Muscle of arm (tissue), 12 donors: ENCODE measurements around the gene BTBD9. TPM values are rescaled to one million over a fixed set of nuclear protein-coding genes. Genes with fewer than 3 reads are reported as not detected.

ENCODE experiments used
- DNase-seq: peaks from one replicate; pipeline ENCODE4 v3.0.0-alpha.2; 2013
- polyA plus RNA-seq, 12 donors: library from polyadenylated mRNA; unstranded; fragments of 120-200 nt; gene quantifications; one replicate each; pipeline ENCODE4 v1.2.1, GENCODE V29; 2013; ENCODE audit not compliant: insufficient read length in 12 of 12

BTBD9 gene
- polyA plus RNA-seq, 12 donors: 7.6 to 9.8 (median 8.5) TPM; not detected in 1

DNA sequence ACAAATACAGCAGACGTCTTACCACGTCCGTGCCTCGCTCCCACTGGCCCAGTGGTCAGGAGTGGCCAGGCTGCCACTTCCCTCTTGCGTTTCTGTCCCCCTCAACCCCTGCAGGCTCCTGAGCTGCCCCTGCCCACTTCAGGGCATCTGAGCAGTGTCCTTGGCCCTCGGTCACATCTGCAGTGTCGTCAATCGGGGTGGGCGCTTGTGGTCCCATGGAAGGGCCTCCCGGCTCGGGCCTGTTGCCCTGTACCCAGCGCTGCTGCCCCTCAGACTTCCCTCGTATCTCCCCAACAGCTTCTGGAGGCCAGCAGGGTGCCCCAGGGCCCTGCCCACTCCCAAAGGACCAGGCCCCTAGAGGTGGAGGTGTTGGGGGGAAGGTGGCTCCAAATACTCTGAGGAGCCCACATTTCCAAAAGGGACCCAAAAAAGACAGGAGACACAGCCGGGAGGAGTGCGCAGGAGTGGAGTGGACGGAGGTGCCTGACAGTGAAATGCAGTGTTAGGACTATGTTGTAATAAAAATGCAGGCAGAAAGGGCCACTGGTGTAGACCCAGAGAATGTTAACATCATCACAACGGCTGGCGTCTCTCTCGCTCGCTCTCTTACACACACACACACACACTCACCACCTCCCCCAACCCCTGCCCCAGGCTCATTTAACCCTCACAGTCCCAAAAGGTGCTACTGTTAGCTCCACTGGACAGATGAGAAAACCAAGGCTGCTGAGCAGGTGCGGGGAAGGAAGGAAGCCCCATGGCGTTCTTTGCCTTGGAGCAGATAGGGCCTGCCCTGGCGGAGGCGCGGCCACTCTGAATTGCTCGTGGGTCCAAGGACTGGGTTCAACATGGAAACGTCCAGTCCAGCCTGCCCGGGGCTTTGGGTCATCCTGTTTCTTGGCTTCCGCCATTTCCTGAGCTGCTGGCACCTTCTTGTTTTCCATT is 476.3 kb downstream of the BTBD9 start:
- DNase-seq: no peak

DNA sequence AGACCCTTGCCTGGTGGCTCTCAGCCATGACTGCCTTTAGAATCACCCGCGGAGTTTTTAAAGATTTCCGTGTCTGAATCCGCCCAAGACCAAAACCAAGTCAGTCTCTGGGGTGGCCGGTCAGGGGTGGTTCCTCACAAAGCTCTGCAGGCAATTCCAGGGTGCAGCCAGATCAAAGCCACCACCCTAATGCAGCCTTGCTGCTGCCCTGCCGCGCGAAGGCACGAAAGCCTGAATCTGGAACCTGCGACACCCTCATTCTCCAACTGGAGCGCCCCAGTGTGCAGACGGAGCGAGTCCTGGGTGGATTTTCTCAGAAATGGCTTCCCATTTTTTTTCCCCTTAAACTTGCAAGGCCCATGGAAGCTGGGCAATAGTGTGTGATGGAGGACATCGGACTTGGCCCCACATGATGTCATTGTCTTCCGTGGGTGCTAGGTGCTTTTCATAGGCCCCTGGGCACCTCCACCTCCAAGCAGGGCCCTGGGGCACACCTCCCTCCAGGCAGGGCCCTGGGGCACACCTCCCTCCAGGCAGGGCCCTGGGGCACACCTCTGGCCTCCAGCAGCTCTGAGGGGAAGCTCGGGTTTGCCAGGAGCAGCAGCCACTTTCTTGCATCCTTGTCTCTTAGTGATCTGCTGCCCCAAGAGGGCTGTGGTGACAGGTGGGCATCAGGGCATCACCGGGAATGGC is 477.1 kb downstream of the BTBD9 start:
- no peak for DNase-seq

DNA sequence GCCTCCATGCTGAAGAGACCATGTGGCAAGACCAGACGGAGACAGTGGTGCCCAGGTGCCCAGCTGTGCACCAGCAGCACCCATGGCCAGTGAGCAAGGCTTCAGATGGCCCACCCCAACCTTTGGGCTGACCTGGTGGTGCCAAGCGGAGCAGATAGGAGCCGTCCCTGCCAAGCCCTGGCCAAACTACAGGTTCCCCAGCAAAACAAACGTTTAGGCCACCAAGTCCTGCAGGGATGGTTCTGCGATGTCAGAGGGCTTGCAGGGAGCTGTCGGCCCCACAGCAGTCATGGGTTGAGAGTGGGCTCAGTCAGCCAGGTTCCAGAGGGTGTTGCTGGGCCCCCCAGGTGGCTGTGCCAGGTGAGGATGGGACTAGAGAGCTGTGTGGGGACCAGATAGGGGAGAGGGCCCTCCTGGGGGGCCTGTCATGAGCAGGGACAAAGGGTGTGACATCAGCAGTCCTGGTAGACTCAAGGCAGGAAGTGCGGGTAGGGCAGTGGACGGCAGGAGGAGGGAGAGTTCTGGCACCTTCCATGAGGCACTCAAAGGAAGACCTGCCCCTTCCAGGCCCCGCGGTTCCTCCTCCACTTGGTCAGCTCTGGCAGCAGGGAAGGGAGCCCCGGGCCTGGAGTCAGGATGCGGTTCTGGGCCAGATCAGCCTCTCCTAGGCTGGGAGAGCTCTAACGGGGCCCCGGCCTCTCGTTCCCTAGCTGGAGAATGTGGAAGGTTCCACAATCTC is 477.8 kb downstream of the BTBD9 start:
- DNase-seq: no peak

DNA sequence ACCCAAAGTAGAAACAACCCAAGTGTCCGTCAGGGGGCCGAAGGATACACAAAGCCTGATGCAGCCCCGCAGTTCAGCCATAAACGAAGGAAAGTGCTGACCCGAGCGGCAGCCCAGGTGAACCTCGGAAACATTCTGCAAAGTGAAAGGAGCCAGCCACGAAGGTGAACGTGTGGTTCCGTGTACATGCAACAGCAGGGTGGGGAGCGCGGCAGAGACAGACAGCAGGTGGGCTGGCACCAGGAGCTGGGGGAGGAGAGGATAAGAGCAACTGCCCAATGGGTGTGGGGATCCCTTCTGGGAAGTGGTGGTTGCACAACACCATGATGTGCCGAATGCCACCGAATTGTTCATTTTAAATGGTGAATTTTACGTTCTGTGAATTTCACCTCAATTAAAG is 478.4 kb downstream of the BTBD9 start:
- DNase-seq: no peak

GRCh38 chr6:38160831-38161230 is 478.9 kb downstream of the BTBD9 start:
- DNase-seq: no peak

GRCh38 chr6:38159596-38159995 is 480.1 kb downstream of the BTBD9 start:
- DNase-seq: no peak

- DNase-seq: no peak
These were observed 480.9 kb downstream of the BTBD9 start for GRCh38 chr6:38158762-38159350.

GRCh38 chr6:38157905-38158304 is 481.8 kb downstream of the BTBD9 start:
- no peak for DNase-seq

DNA sequence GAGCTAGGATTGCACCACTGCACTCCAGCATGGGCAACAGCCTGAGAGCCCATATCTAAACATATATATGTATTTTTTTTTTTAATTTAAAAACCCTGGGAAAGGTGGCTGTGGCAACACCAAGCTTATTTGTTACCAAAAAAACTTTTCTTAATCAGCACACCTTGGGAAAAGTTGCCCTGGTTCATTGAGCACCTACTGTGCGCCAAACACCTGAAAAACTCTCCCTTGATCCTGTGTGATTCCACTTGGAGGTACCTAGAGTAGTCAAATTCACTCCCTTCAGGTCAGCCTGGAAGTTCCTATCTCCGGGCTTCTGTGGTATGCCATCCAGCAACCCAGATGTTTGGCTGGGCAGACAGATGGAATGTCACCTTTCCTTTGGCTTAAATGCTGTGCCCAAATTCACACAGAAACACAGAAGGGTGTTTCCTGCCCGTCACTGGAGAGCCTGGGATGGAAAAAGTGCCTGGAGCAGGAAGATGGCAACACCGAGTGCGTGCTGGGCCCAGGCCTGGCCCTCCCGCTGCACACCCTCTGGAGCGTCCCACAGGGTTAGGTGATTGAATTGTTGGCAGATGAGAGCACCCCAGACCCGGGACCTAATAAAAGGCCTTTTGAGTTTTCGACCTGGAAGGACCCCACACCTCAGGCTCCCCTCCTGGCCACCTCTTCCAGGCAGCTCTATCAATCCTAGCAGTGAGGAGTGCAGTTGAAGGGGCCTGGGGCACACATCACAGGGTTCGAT is 482.7 kb downstream of the BTBD9 start:
- DNase-seq: no peak

DNA sequence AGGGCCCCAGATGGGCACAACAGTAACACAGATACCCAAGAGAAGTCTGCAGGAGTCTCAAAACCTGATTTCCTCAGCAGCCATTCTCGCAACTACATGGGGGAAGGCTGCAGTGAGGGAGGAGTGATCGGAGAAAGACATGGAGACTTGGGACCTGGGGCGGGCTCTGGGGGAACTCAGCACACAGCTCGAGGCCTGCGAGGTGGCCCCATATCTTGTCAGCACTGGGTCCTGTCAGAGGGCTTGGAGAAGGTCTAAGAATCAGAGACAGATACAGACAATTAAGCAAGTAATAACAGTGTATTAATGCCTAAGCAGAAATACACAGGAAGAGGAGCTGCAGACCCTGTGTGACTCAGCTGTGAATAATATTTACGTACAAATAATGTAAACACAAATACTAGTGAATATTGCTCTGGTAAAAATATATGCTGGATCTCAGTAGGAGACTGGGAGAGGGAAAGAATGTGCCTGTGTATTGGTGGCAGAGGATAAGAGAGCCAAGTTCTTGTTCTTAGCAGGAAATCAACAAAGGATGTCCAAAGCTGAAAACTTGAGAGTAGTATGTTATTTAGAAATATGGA is 484.0 kb downstream of the BTBD9 start:
- DNase-seq: no peak

DNA sequence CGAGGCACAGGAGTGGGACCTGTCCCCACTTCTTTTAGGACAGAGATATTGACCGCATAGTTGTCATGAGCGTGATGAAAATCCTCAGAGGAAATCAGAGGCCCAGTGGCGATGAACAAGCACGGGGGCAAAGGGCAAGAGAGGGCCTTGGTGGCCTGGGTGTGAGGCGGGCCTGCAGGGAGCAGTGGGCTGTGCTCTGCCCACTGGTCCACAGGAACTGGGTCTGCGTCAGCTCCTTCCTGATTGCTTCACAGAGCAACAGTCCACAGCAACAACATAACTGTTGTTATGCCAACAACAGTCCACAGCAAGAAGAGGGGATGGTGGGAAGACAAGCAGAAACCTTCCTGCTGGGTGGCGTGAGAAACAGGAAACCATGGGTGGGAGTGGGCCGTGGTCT is 484.6 kb downstream of the BTBD9 start:
- DNase-seq: no peak

DNA sequence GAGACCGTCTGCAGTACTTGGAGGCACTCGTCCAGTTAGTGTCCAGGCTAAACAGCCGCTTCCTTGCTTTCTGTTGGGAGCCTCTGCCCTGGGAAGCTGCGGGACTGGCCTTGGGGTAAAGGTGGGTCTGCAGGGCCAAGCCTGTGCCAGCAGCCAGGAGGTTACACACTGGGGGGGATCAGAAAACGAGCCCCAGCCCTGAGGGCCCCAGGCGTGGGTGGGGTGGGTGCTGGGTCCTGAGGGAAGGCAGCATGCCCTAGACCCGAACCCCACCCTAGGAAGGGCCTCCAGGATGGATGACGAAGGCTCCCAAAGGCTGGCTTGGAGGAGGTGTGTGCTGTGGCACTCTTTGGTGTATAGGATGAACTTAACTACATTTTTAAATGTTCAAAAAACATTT is 485.0 kb downstream of the BTBD9 start:
- no peak for DNase-seq

DNA sequence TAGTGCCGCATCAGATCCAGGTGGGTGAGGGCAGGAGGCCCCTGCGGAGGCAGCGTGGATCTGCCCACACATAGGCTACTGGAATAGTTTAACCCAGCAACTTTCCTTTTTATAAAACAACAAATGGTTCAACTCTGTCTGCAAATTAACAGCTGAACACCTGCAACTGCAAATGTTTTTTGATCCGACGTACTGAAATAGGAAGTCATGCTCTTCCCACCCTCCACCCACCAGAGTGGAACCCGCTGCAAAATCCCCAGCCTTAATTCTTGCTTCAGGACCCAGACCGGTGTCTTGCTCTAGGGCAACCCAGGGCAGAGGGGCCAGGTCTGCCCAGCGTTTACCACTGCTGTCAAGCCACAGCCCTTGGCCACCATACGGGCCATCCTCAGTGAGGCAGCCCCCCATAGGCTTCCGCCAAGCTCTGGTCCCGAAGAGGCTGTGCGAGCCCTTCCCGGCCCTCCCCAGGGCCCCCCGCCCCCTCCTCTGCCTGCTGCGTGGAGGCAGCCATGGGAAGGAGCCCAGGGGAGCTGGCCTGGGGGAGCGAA is 485.9 kb downstream of the BTBD9 start:
- no peak for DNase-seq

- DNase-seq: no peak
These were observed 486.5 kb downstream of the BTBD9 start for GRCh38 chr6:38153076-38153797.

DNA sequence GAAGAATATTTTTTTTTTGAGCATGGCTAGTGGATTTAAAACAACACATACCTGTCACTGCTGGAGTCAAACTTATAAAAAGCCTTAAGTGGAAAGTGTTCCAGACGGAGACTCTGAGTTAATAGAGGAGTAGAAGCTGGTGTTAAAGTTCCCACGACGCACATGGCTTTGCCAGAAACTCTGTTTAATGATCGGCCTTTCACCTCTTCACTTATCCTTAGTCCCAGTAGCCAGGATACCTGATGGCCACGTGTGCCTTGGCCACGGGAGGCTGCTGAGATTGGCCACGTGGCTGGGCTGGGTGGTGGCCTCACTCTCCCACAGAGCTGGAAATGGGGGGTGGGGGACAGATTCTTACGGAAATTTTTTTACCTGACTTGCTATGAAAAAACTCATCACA is 487.1 kb downstream of the BTBD9 start:
- no peak for DNase-seq

DNA sequence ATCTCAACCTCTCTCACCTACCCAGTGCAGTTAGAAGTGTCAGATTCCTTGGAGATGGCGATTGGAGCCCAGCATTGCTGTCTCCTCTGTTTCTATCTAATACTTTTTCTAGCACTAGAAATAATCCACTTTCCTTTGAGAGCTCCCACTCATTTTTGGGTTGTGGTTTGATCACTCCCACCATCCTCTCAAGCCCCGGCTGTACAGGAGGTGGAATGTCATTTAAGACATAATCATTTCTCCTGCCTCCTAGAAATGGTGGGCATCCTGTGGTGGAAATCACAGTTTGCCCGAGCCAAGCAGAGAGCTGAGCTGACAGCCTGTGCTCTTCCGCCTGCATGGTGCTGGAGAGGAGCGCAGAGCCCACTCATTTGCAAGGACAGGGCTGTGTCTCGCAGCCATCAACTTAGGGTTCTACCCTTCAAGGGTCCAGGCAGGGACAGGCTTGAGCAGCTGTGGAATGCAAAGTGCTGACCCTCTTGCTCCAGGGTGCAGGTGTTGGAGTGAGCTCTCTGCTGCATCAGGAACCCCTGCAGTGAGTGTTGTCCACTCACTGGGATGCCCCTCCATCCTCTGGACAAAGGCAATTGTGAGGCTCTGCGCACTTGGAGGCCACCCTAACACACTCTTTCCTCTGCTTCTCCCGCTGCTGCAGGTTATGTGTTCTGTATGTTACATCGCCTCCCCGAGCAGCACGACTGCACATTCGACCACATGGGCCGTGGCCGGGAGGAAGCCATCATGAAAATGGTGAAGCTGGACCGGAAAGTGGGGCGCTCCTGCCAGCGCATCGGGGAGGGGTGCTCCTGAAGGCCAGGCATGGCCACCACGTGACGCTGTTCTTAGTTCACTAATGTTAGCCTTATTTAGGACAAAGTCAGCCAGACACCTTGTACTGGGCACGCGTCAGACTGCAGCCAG is 487.9 kb downstream of the BTBD9 start:
- DNase-seq: no peak

- no peak for DNase-seq
These were observed 488.9 kb downstream of the BTBD9 start for GRCh38 chr6:38150681-38151296.

- DNase-seq: no peak
These were observed 489.7 kb downstream of the BTBD9 start for GRCh38 chr6:38150021-38150420.
